Trophoblast cell (in vitro differentiated cells and primary cell): ENCODE data around the gene HSPA1L.
"Not testable (repeated sequence)": the region's sequence is repeated elsewhere in the genome, so short reads cannot be mapped to it uniquely, and the experiment has no call there.

Source experiments
- DNase-seq, 2 donors: peaks; one replicate each; pipeline ENCODE4 v3.0.0-alpha.2; 2016
- H2AFZ ChIP-seq: 2 replicates; pipeline ENCODE4 v1.6.1; 2013; ENCODE audit warnings: low read length, moderate library complexity, mild to moderate bottlenecking; ENCODE audit not compliant: insufficient read depth, poor library complexity
- H2AK5ac ChIP-seq: 2 replicates; pipeline ENCODE4 v1.6.1; 2013; ENCODE audit warnings: mild to moderate bottlenecking, low read length
- H2BK120ac ChIP-seq: 2 replicates; pipeline ENCODE4 v1.6.1; 2013; ENCODE audit warnings: low read length, mild to moderate bottlenecking, moderate library complexity; ENCODE audit not compliant: insufficient read depth, poor library complexity
- H2BK12ac ChIP-seq: 2 replicates; pipeline ENCODE4 v1.6.1; 2013; ENCODE audit warnings: mild to moderate bottlenecking, low read length, moderate library complexity
- H2BK5ac ChIP-seq: 2 replicates; pipeline ENCODE4 v1.6.1; 2013; ENCODE audit warnings: low read length, low read depth, moderate library complexity, mild to moderate bottlenecking; ENCODE audit not compliant: poor library complexity
- H3K14ac ChIP-seq: 2 replicates; pipeline ENCODE4 v1.6.1; 2013; ENCODE audit warnings: mild to moderate bottlenecking, low read length
- H3K18ac ChIP-seq: 2 replicates; pipeline ENCODE4 v1.6.1; 2013; ENCODE audit warnings: mild to moderate bottlenecking, low read length
- H3K23ac ChIP-seq: 2 replicates; pipeline ENCODE4 v1.6.1; 2013; ENCODE audit warnings: low read length
- H3K27ac ChIP-seq: 2 replicates; pipeline ENCODE4 v1.5.1; 2013; ENCODE audit warnings: low read depth, mild to moderate bottlenecking, inconsistent platforms, low read length, moderate library complexity
- H3K27me3 ChIP-seq: 2 replicates; pipeline ENCODE4 v1.6.1; 2013; ENCODE audit warnings: inconsistent platforms, mild to moderate bottlenecking, low read length, moderate library complexity; ENCODE audit not compliant: insufficient read depth
- H3K36me3 ChIP-seq, 2 experiments: 1 replicate in 1 of 2; 2 replicates in 1 of 2; pipeline ENCODE4 v1.6.1; 2013; ENCODE audit warnings: low read length in 2 of 2, mild to moderate bottlenecking in 2 of 2, moderate library complexity in 1 of 2; ENCODE audit not compliant: insufficient read depth in 2 of 2, control insufficient read depth in 1 of 2
- H3K4ac ChIP-seq: 2 replicates; pipeline ENCODE4 v1.6.1; 2013; ENCODE audit warnings: low read depth, mild to moderate bottlenecking, low read length, moderate library complexity
- H3K4me1 ChIP-seq, 2 experiments: 1 replicate in 1 of 2; 2 replicates in 1 of 2; pipeline ENCODE4 v1.6.1; 2013; ENCODE audit warnings: low read length in 2 of 2, mild to moderate bottlenecking in 2 of 2, moderate library complexity in 1 of 2; ENCODE audit not compliant: insufficient read depth in 2 of 2, control insufficient read depth in 1 of 2
- H3K4me2 ChIP-seq: 2 replicates; pipeline ENCODE4 v1.6.1; 2013; ENCODE audit warnings: inconsistent platforms, mild to moderate bottlenecking, low read length, moderate library complexity
- H3K4me3 ChIP-seq: 2 replicates; pipeline ENCODE4 v1.5.1; 2013; ENCODE audit warnings: mild to moderate bottlenecking, low read depth, low read length, inconsistent platforms
- H3K79me1 ChIP-seq: one replicate; pipeline ENCODE4 v1.6.1; 2013; ENCODE audit warnings: low read length
- H3K79me2 ChIP-seq: 2 replicates; pipeline ENCODE4 v1.6.1; 2013; ENCODE audit warnings: low read length, mild to moderate bottlenecking; ENCODE audit not compliant: control insufficient read depth, insufficient read depth, poor library complexity
- H3K9ac ChIP-seq: 2 replicates; pipeline ENCODE4 v1.6.1; 2013; ENCODE audit warnings: mild to moderate bottlenecking, low read length
- H3K9me3 ChIP-seq: 2 replicates; pipeline ENCODE4 v1.6.1; 2013; ENCODE audit warnings: low read depth, mild to moderate bottlenecking, control low read depth, inconsistent platforms, low read length; ENCODE audit not compliant: insufficient read depth
- H4K12ac ChIP-seq: 2 replicates; pipeline ENCODE4 v1.6.1; 2013; ENCODE audit warnings: low read depth, mild to moderate bottlenecking, low read length, moderate library complexity
- H4K8ac ChIP-seq: 2 replicates; pipeline ENCODE4 v1.6.1; 2013; ENCODE audit warnings: low read depth, mild to moderate bottlenecking, low read length, moderate library complexity
- H4K91ac ChIP-seq: one replicate; pipeline ENCODE4 v1.6.1; 2013; ENCODE audit warnings: low read depth, mild to moderate bottlenecking, low read length, moderate library complexity
- WGBS: extraction: QIAGEN DNeasy Blood & Tissue Kit; methylation state at CpG from one replicate; pipeline ENCODE4 v1.1.7; 2013; ENCODE audit warnings: missing lambda C conversion rate; ENCODE audit not compliant: insufficient read length, insufficient coverage; ENCODE audit errors: extremely low coverage; 5-methylcytosine and 5-hydroxymethylcytosine counted together

HSPA1L gene

GRCh38 chr6:31808599-31808998, 6.5 kb downstream of the HSPA1L start:
- H3K23ac ChIP-seq, H2AK5ac ChIP-seq, H4K12ac ChIP-seq, H2BK120ac ChIP-seq, H3K9me3 ChIP-seq, H3K36me3 ChIP-seq, H2BK12ac ChIP-seq, H3K9ac ChIP-seq, H3K79me2 ChIP-seq, H3K18ac ChIP-seq, H3K4me2 ChIP-seq, H4K8ac ChIP-seq, H3K79me1 ChIP-seq, H2BK5ac ChIP-seq, H3K14ac ChIP-seq, H3K4me1 ChIP-seq, H4K91ac ChIP-seq, H3K4me3 ChIP-seq, H2AFZ ChIP-seq, H3K4ac ChIP-seq, H3K27me3 ChIP-seq, H3K27ac ChIP-seq, DNase-seq: not testable (repeated sequence)
- no CpG with 5 or more reads among the region's 10 CpGs for WGBS

GRCh38 chr6:31806470-31807272, 8.4 kb downstream of the HSPA1L start, which contains the start of gene LSM2:
LSM2 (minus strand) TSS chr6:31806966; CDS start chr6:31806757, 209 bp downstream.
- H2BK12ac ChIP-seq, result no peak within 1 kb of the TSS
- DNase-seq, result peak; percentile 98 to 99

GRCh38 chr6:31805939-31806469, 9.1 kb downstream of the HSPA1L start:
- Histone ChIP-seq H3K27me3 (no peaks in the 10 kb centered on the region), H4K8ac (peak overlapping the region; percentile 83), H3K9me3 (peaks cover 1% of the 10 kb centered on the region), H3K9ac (peak overlapping the region; percentile 74), H4K91ac (peak overlapping the region; percentile 52), H3K4me1 (peaks cover 0 to 3% of the 10 kb centered on the region in 2 experiments), H3K79me1 (peaks cover 6% of the 10 kb centered on the region), H3K27ac (peak overlapping the region; percentile 77), H2BK12ac (no peak overlapping the region), H3K4me2 (peak overlapping the region; percentile 88), H3K14ac (peak overlapping the region; percentile 50), H4K12ac (no peak overlapping the region), H2BK5ac (peak overlapping the region; percentile 24), H3K18ac (peak overlapping the region; percentile 41), H3K79me2 (peaks cover 5% of the 10 kb centered on the region), H3K4me3 (peak overlapping the region; percentile 77), H3K23ac (no peak overlapping the region), H2AFZ (peak overlapping the region; percentile 6), H2AK5ac (no peak overlapping the region), H3K4ac (peak overlapping the region; percentile 25), H2BK120ac (no peak overlapping the region), H3K36me3 (peaks cover 12 to 13% of the 10 kb centered on the region in 2 experiments)
- no peak for DNase-seq
- no CpG with 5 or more reads among the region's 7 CpGs for WGBS

More at GRCh38 chr6:31806470-31807272, 8.4 kb downstream of the HSPA1L start, which contains the start of gene LSM2:
- no peak within 1 kb of the TSS for H2AK5ac ChIP-seq
- peaks cover 6% of the 10 kb centered on the region for H3K79me1 ChIP-seq
- H3K79me2 ChIP-seq, result peaks cover 5% of the 10 kb centered on the region
- H2BK120ac ChIP-seq, result peak within 1 kb of the TSS; percentile 45
- H3K4me2 ChIP-seq, result peak within 1 kb of the TSS; percentile 88
- H3K27me3 ChIP-seq, result no peaks in the 10 kb centered on the region
- H3K9me3 ChIP-seq, result peaks cover 1% of the 10 kb centered on the region
- H3K9ac ChIP-seq, result peak within 1 kb of the TSS; percentile 74
- peak within 1 kb of the TSS; percentile 82 for H3K14ac ChIP-seq
- H3K4me1 ChIP-seq, result peaks cover 0 to 3% of the 10 kb centered on the region in 2 experiments
- H3K18ac ChIP-seq, result peak within 1 kb of the TSS; percentile 82
- H4K12ac ChIP-seq, result peak within 1 kb of the TSS; percentile 51
- H2AFZ ChIP-seq, result peak within 1 kb of the TSS; percentile 12
- H3K23ac ChIP-seq, result no peak within 1 kb of the TSS
- peak within 1 kb of the TSS; percentile 83 for H4K8ac ChIP-seq
- H4K91ac ChIP-seq, result peak within 1 kb of the TSS; percentile 53
- peak within 1 kb of the TSS; percentile 77 for H3K4me3 ChIP-seq
- H3K27ac ChIP-seq, result peak within 1 kb of the TSS; percentile 77
- peak within 1 kb of the TSS; percentile 25 for H3K4ac ChIP-seq
- no CpG with 5 or more reads among the region's 51 CpGs for WGBS
- peaks cover 8 to 13% of the 10 kb centered on the region in 2 experiments for H3K36me3 ChIP-seq
- peak within 1 kb of the TSS; percentile 24 for H2BK5ac ChIP-seq

- H3K14ac ChIP-seq, H3K9ac ChIP-seq, H4K12ac ChIP-seq, H3K23ac ChIP-seq, H3K4me1 ChIP-seq, H3K4me3 ChIP-seq, H2BK5ac ChIP-seq, H2AK5ac ChIP-seq, H2AFZ ChIP-seq, DNase-seq, H3K9me3 ChIP-seq, H3K4ac ChIP-seq, H4K91ac ChIP-seq, H3K79me2 ChIP-seq, H2BK12ac ChIP-seq, H3K4me2 ChIP-seq, H3K27me3 ChIP-seq, H3K79me1 ChIP-seq, H3K18ac ChIP-seq, H2BK120ac ChIP-seq, H4K8ac ChIP-seq, H3K27ac ChIP-seq: not testable (repeated sequence)
- WGBS, result no CpG with 5 or more reads among the region's 8 CpGs
- H3K36me3 ChIP-seq, result peaks cover 16 to 19% of the 10 kb centered on the region in 2 experiments
These were observed 13.8 kb downstream of the HSPA1L start for GRCh38 chr6:31801031-31801927.
